CD8-positive, alpha-beta memory T cell (primary cell): ENCODE measurements around the gene PREX1. TPM values are rescaled to one million over a fixed set of nuclear protein-coding genes. Genes with fewer than 3 reads are reported as not detected.
A peak's percentile ranks its signal among the peaks of the same experiment; 100 is the strongest.

Source experiments
- CTCF ChIA-PET: fragments of 350-600 bp; sonication (Branson Sonifier 250); formaldehyde crosslinking; loops from one replicate; lab custom pipeline; 2021; ENCODE audit warnings: antibody characterized with exemption; lab: Charles Lee
- POLR2A ChIA-PET: fragments of 350-600 bp; sonication (Branson Sonifier 250); formaldehyde crosslinking; loops from one replicate; lab custom pipeline; 2021; ENCODE audit warnings: antibody characterized with exemption; lab: Charles Lee
- DNase-seq, 5 donors: peaks; one replicate each; pipeline versions ENCODE4 v3.0.0 to v3.0.0-alpha.2; 2020 to 2022; ENCODE audit warnings: mixed read lengths in 1 of 5
- H3K27ac ChIP-seq: one replicate; pipeline ENCODE4 v1.7.0; 2013; ENCODE audit warnings: low read depth, mild to moderate bottlenecking, low read length, moderate library complexity
- H3K27me3 ChIP-seq: 2 replicates; pipeline ENCODE4 v1.7.0; 2013; ENCODE audit warnings: low read length, mild to moderate bottlenecking; ENCODE audit not compliant: insufficient read depth, poor library complexity, severe bottlenecking
- H3K36me3 ChIP-seq: 2 replicates; pipeline ENCODE4 v1.7.0; 2013; ENCODE audit warnings: mild to moderate bottlenecking, low read length, moderate library complexity; ENCODE audit not compliant: insufficient read depth
- H3K4me1 ChIP-seq: 2 replicates; pipeline ENCODE4 v1.7.0; 2013; ENCODE audit warnings: mild to moderate bottlenecking, low read length, moderate library complexity; ENCODE audit not compliant: insufficient read depth
- H3K4me3 ChIP-seq: 2 replicates; pipeline ENCODE4 v1.7.0; 2013; ENCODE audit warnings: mild to moderate bottlenecking, low read length
- H3K9me3 ChIP-seq: 2 replicates; pipeline ENCODE4 v1.7.0; 2013; ENCODE audit warnings: mild to moderate bottlenecking, low read length
- H3K27ac Mint-ChIP-seq, 8 donors: one replicate each; pipeline ENCODE4 v1.8.0; 2020 to 2021; ENCODE audit warnings: mixed read lengths in 8 of 8, mild to moderate bottlenecking in 6 of 8, inconsistent platforms in 3 of 8, moderate library complexity in 3 of 8
- H3K27me3 Mint-ChIP-seq, 2 donors: one replicate each; pipeline ENCODE4 v1.8.0; 2020 to 2021; ENCODE audit warnings: mixed read lengths in 2 of 2, mild to moderate bottlenecking in 1 of 2, moderate library complexity in 1 of 2
- H3K36me3 Mint-ChIP-seq, 3 donors: one replicate each; pipeline ENCODE4 v1.8.0; 2020 to 2021; ENCODE audit warnings: mixed read lengths in 3 of 3, inconsistent platforms in 1 of 3, mild to moderate bottlenecking in 1 of 3
- H3K4me1 Mint-ChIP-seq, 3 donors: one replicate each; pipeline ENCODE4 v1.8.0; 2020 to 2021; ENCODE audit warnings: mixed read lengths in 3 of 3, inconsistent platforms in 1 of 3, mild to moderate bottlenecking in 1 of 3
- H3K4me3 Mint-ChIP-seq, 7 donors: one replicate each; pipeline ENCODE4 v1.8.0; 2020 to 2021; ENCODE audit warnings: mixed read lengths in 7 of 7, mild to moderate bottlenecking in 6 of 7, moderate library complexity in 4 of 7, inconsistent platforms in 2 of 7
- H3K9me3 Mint-ChIP-seq, 5 donors: one replicate each; pipeline ENCODE4 v1.8.0; 2020 to 2022; ENCODE audit warnings: mixed read lengths in 5 of 5, mild to moderate bottlenecking in 3 of 5, moderate library complexity in 2 of 5, inconsistent platforms in 1 of 5
- polyA plus RNA-seq: library from polyadenylated mRNA; unstranded; fragments of 300-500 nt; fragmentation: Illumina TruSeq; gene quantifications from one replicate; pipeline ENCODE4 v1.2.3, GENCODE V29; 2021
- total RNA-seq, 2 experiments: library from RNA; stranded (reverse); gene quantifications; one replicate each; pipeline ENCODE4 v1.2.3, GENCODE V29; 2021

Gene PREX1
- total and polyA plus RNA-seq, 3 experiments from 2014 or later, result 89.5 to 90.5 (median 90.0) TPM

DNA sequence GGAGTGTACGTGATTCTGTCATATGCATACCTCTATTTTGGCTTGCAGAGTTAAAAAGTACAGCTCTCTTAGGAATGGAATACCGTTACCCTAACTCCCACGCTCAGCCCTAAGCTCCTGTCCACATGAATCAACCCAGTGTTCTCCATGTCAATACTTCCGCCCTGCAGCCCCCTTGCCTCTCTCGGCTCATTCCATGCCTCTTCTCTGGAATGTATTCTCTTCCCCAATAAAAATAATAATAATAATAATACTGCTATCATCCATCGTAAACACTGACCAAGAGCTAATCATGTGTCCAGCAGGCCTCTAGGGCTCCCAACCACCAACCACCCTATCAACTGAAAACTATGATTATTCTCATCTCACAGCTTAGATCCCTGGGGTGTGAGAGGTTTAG is 100.6 kb downstream of the PREX1 start:
- Histone ChIP-seq H3K4me3 (no peak overlapping the region), H3K36me3 (peaks cover 47% of the 10 kb centered on the region), H3K27ac (no peak overlapping the region), H3K27me3 (no peaks in the 10 kb centered on the region), H3K4me1 (peaks cover 14% of the 10 kb centered on the region), H3K9me3 (no peaks in the 10 kb centered on the region)
- H3K9me3 Mint-ChIP-seq, result no peaks in the 10 kb centered on the region
- DNase-seq, result no peak
- H3K27me3 Mint-ChIP-seq, result no peaks in the 10 kb centered on the region
- ChIA-PET CTCF (interaction anchor here (1.0 kb wide), 1 partner anchor 70 kb away, joined by 3 read pairs; no protein-coding TSS in a partner anchor), POLR2A (interaction anchor here (0.7 kb wide), 1 partner anchor 10 kb away, joined by 3 read pairs; no protein-coding TSS in a partner anchor)
- H3K36me3 Mint-ChIP-seq, result peaks cover 9 to 91% (median 38%) of the 10 kb centered on the region in 3 donors
- peak overlapping the region in 6 of 8 donors; percentile 51 to 94 (median 79) for H3K27ac Mint-ChIP-seq
- peaks cover 73 to 96% (median 87%) of the 10 kb centered on the region in 3 donors for H3K4me1 Mint-ChIP-seq
- H3K4me3 Mint-ChIP-seq, result peak overlapping the region in 1 of 7 donors; percentile 9

DNA sequence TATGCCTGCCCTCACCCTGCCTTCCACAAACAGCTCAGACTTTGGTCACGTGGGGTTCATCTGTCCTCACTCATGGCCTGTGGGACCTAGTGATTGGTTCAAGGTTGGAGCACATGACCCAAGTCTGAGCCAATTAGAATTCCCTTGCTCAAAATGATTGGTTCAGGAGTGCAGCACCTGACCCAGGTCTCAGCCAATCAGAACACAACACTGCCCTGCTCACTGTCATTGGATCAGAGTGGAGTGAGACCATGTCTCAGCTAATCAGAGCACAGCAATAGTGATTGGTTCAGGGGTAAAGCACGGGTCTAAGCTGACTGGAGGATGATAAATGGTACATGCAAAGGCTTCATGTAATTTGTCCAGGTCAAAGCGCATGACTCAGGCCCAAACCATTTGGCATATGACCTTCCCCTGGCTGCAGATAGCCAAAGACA is 102.2 kb downstream of the PREX1 start:
- no peaks in the 10 kb centered on the region for H3K9me3 ChIP-seq
- CTCF ChIA-PET, result interaction anchor here (1.4 kb wide), 1 partner anchor 27 kb away, joined by 3 read pairs; no protein-coding TSS in a partner anchor
- H3K4me3 ChIP-seq, result no peak overlapping the region
- Mint-ChIP-seq H3K36me3 (peaks cover 8 to 93% (median 45%) of the 10 kb centered on the region in 3 donors), H3K4me3 (no peak overlapping the region), H3K27ac (peak overlapping the region in 7 of 8 donors; percentile 15 to 97 (median 37)), H3K9me3 (no peaks in the 10 kb centered on the region), H3K27me3 (no peaks in the 10 kb centered on the region), H3K4me1 (peaks cover 78 to 99% (median 94%) of the 10 kb centered on the region in 3 donors)
- no peaks in the 10 kb centered on the region for H3K27me3 ChIP-seq
- H3K4me1 ChIP-seq, result peaks cover 29% of the 10 kb centered on the region
- H3K36me3 ChIP-seq, result peaks cover 39% of the 10 kb centered on the region
- no peak for DNase-seq
- no peak overlapping the region for H3K27ac ChIP-seq
- POLR2A ChIA-PET, result no interaction called here

DNA sequence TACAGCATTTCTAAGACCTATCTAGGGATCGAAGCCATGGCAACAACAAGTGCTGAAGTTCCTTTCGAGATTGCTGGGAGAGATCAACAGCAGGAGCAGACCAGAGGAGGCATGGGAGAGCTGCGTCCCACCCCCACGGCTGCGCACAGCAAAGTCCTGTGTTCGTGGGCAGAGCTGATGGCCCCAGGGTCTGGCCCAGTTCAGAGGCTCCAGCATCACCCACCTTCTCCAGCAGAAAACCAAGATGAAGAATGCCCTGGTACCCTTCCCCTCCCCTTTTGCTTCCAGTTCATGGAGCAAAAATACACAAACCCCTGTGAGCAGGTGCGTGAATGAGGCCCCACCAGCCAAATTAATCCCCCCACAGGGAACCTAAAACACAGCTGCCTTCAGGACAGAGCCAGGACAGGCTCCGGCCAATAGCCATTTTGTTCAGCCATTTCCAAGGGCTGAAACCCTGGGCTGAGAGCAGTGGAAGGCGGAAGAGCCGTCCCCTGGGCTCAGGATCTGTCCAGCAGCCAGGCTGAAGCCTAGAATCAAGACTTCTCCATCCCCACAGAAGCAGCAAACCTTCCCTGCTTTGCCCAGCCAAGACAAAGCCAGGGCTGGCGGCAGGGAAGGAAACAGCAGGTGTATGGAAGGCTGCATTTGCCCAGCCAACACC is 102.8 kb downstream of the PREX1 start:
- peak overlapping the region in 7 of 8 donors; percentile 25 to 97 (median 67) for H3K27ac Mint-ChIP-seq
- Histone ChIP-seq H3K4me3 (no peak overlapping the region), H3K9me3 (no peaks in the 10 kb centered on the region), H3K27me3 (no peaks in the 10 kb centered on the region), H3K36me3 (peaks cover 36% of the 10 kb centered on the region), H3K4me1 (peaks cover 35% of the 10 kb centered on the region), H3K27ac (no peak overlapping the region)
- ChIA-PET CTCF (interaction anchor here (1.4 kb wide), 1 partner anchor 28 kb away, joined by 3 read pairs; no protein-coding TSS in a partner anchor), POLR2A (no interaction called here)
- DNase-seq, result no peak
- H3K4me1 Mint-ChIP-seq, result peaks cover 78 to 99% (median 94%) of the 10 kb centered on the region in 3 donors
- peaks cover 0 to 1% of the 10 kb centered on the region in 2 donors for H3K27me3 Mint-ChIP-seq
- no peaks in the 10 kb centered on the region for H3K9me3 Mint-ChIP-seq
- no peak overlapping the region for H3K4me3 Mint-ChIP-seq
- H3K36me3 Mint-ChIP-seq, result peaks cover 8 to 90% (median 45%) of the 10 kb centered on the region in 3 donors

DNA sequence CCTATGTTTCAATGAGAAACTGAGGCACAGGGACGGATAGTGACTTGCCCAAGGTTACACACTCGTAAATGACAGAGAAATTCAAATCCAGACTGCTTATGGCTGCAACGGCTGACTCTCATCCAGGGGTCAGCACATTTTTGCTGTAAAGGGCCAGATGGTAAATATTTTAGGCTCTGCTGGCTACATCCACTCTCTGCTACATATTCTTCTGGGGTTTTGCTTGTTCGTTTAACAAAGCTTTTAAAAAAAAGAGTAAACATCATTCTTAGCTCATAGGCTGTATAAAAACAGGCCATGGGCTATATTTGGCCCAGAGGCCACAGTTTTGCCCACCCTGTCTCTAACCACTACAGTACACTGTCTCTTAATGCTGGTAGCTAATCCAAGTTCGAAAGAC is 103.4 kb downstream of the PREX1 start:
- H3K4me1 ChIP-seq, result peaks cover 39% of the 10 kb centered on the region
- H3K36me3 ChIP-seq, result peaks cover 32% of the 10 kb centered on the region
- ChIA-PET CTCF (interaction anchor here (1.4 kb wide), 1 partner anchor 28 kb away, joined by 3 read pairs; no protein-coding TSS in a partner anchor), POLR2A (no interaction called here)
- no peak overlapping the region for H3K27ac ChIP-seq
- peaks cover 0 to 3% of the 10 kb centered on the region in 2 donors for H3K27me3 Mint-ChIP-seq
- peak overlapping the region; percentile 44 to 97 (median 76) for H3K27ac Mint-ChIP-seq
- H3K4me3 ChIP-seq, result no peak overlapping the region
- no peak overlapping the region for H3K4me3 Mint-ChIP-seq
- no peaks in the 10 kb centered on the region for H3K27me3 ChIP-seq
- peaks cover 5 to 86% (median 40%) of the 10 kb centered on the region in 3 donors for H3K36me3 Mint-ChIP-seq
- no peaks in the 10 kb centered on the region for H3K9me3 ChIP-seq
- peaks cover 78 to 99% (median 94%) of the 10 kb centered on the region in 3 donors for H3K4me1 Mint-ChIP-seq
- no peak for DNase-seq
- no peaks in the 10 kb centered on the region for H3K9me3 Mint-ChIP-seq

DNA sequence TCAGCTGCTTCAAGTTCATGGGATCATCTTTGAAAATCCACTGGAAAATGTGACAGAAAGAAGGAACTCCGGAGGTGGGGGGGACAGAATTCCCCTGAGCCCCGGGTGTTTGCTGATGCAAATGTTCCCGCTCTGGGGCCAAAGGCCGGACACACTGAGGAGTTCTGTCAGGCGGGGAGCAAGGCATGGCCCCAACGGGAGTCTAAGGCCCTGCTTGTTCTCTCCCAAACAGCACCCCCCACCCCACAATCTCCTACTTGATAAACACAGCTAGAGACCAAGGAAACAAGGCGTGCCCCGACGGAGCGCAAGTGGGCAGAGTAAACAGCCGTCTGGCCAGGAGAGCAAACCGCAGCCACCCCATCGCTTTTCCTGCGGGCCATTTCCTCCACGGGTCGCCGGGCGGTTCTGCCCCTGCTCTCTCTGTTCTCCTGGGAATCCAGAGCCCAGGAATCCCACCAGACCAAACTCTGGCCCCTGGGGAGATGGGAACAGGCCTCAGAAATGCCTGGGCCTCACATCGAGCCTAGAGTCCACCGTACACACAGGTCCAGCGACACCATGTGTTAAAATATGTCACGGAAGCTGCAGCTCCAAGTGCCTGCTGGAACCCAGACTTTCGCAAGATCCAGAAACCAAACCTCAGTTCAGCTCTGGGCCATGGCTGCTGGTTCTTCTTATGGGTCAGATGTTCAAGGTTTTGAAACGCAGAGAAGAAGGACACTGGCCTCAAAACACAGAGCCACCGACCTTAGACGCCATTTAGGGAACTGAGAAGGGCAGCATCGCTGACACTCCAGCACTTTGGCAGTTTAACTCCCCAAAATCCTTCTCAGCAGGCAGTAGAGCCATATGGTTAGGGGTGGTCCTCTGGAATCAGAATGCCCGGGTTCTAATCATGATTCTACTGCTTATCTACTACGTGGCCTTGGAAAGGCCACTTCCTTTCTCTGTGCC is 104.2 kb downstream of the PREX1 start:
- Mint-ChIP-seq H3K27ac (peak overlapping the region in 7 of 8 donors; percentile 44 to 97 (median 91)), H3K4me3 (peak overlapping the region in 2 of 7 donors; percentile 45 to 81), H3K4me1 (peaks cover 80 to 99% (median 94%) of the 10 kb centered on the region in 3 donors), H3K27me3 (peaks cover 0 to 3% of the 10 kb centered on the region in 2 donors), H3K9me3 (no peaks in the 10 kb centered on the region), H3K36me3 (peaks cover 4 to 81% (median 38%) of the 10 kb centered on the region in 3 donors)
- H3K27me3 ChIP-seq, result no peaks in the 10 kb centered on the region
- DNase-seq, result no peak
- no peak overlapping the region for H3K4me3 ChIP-seq
- H3K36me3 ChIP-seq, result peaks cover 31% of the 10 kb centered on the region
- CTCF ChIA-PET, result interaction anchor here (1.0 kb wide), 3 partner anchors 16 to 104 kb away, joined by 3 read pairs; no protein-coding TSS in a partner anchor
- H3K27ac ChIP-seq, result peak overlapping the region; percentile 24
- H3K4me1 ChIP-seq, result peaks cover 45% of the 10 kb centered on the region
- POLR2A ChIA-PET, result interaction anchor here (0.6 kb wide), 2 partner anchors 15 to 1126 kb away, joined by 3 read pairs; no protein-coding TSS in a partner anchor
- no peaks in the 10 kb centered on the region for H3K9me3 ChIP-seq

DNA sequence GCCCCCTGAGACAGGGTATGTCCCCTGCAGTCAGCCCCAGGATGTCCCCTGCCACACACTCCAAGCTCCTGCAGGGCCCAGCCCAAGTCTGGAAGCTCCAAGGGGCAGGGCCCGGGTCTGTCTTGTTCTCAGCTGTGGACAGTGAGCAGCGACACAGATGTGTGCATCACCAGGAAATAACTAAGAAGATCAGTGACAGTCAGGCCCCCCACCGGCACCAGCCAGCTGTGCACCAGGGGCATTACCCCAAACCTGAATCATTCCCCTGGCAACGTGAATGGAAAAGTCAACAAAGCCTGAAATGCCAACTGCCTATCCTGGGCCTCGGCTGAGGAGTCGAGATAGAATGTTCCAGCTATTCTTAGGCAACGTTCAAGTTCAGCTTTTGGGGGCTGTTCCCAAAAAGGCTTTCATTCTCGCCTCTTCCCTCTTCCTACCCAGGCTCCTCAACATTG is 105.0 kb downstream of the PREX1 start:
- peaks cover 0 to 3% of the 10 kb centered on the region in 2 donors for H3K27me3 Mint-ChIP-seq
- peak in 1 of 5 donors; percentile 53 for DNase-seq
- H3K4me3 Mint-ChIP-seq, result peak overlapping the region in 5 of 7 donors; percentile 43 to 81 (median 78)
- H3K9me3 ChIP-seq, result no peaks in the 10 kb centered on the region
- peaks cover 31% of the 10 kb centered on the region for H3K36me3 ChIP-seq
- peaks cover 82 to 100% (median 96%) of the 10 kb centered on the region in 3 donors for H3K4me1 Mint-ChIP-seq
- ChIA-PET POLR2A (interaction anchor here (0.6 kb wide), 1 partner anchor 16 kb away, joined by 3 read pairs; no protein-coding TSS in a partner anchor), CTCF (interaction anchor here (1.0 to 2.1 kb wide), 4 partner anchors 15 to 104 kb away, joined by 3 to 7 read pairs (median 3); no protein-coding TSS in a partner anchor)
- no peak overlapping the region for H3K4me3 ChIP-seq
- peak overlapping the region; percentile 44 to 97 (median 90) for H3K27ac Mint-ChIP-seq
- peaks cover 52% of the 10 kb centered on the region for H3K4me1 ChIP-seq
- peaks cover 4 to 74% (median 35%) of the 10 kb centered on the region in 3 donors for H3K36me3 Mint-ChIP-seq
- no peaks in the 10 kb centered on the region for H3K27me3 ChIP-seq
- H3K27ac ChIP-seq, result peak overlapping the region; percentile 24
- no peaks in the 10 kb centered on the region for H3K9me3 Mint-ChIP-seq
